Neural progenitor cell (in vitro differentiated cells): ENCODE data around the gene C16orf82.

Experiments
- CTCF ChIP-seq: fragments of 200-600 bp; sonication (generic); IDR thresholded peaks from 2 replicates; pipeline ENCODE4 v1.5.1; 2017; ENCODE audit warnings: antibody characterized with exemption, mild to moderate bottlenecking
- EZH2 ChIP-seq: fragments of 200-600 bp; sonication (generic); IDR thresholded peaks from 2 replicates; pipeline ENCODE4 v1.6.1; 2017; ENCODE audit warnings: antibody characterized with exemption, mild to moderate bottlenecking, moderate library complexity

GRCh38 chr16:27096375-27096774, 29.6 kb downstream of the C16orf82 start:
- TF ChIP-seq EZH2 (no peak), CTCF (no peak)
